Measurements from ENCODE around the gene PGAP3. TPM values are rescaled to one million over a fixed set of nuclear protein-coding genes. Genes with fewer than 3 reads are reported as not detected.

The PGAP3 gene
- total and polyA plus RNA-seq, 2 of the 4 experiments (the other 2 are of a cell fraction) = 4.3 to 9.8 TPM

DNA sequence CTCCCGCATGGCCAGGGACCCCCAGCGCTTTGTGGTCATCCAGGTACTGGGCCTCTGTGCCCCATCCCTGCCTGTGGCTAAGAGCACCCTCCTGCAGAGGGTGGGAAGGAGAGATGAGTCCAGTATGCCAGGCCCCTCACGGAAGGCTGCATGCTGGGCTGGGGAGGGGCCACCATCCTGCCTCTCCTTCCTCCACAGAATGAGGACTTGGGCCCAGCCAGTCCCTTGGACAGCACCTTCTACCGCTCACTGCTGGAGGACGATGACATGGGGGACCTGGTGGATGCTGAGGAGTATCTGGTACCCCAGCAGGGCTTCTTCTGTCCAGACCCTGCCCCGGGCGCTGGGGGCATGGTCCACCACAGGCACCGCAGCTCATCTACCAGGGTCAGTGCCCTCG is 38.8 kb upstream of the PGAP3 start:
- intact Hi-C loops (cut with micrococcal nuclease) = no loop called here
- Histone ChIP-seq H3K36me3 (ENCODE audit: control insufficient read depth, insufficient read depth, low read length) (peaks cover 52% of the 10 kb centered on the region), H3K4me2 (ENCODE audit: low read depth, low read length) (no peak overlapping the region), H3K4me3 (ENCODE audit: insufficient read depth, low read depth, low read length) (no peak overlapping the region), H3K9ac (ENCODE audit: low read depth, low read length) (no peak overlapping the region), H3K4ac (ENCODE audit: low read depth, low read length) (no peak overlapping the region), H2AK5ac (ENCODE audit: low read depth, low read length) (no peak overlapping the region), H3K27me3 (ENCODE audit: control insufficient read depth, insufficient read depth, low read length) (no peaks in the 10 kb centered on the region), H4K20me1 (ENCODE audit: insufficient read depth, low read length) (no peaks in the 10 kb centered on the region; the same call in 1 of the 2 replicates), H4K5ac (ENCODE audit: low read depth, low read length) (no peak overlapping the region), H2BK20ac (ENCODE audit: low read depth, low read length) (no peak overlapping the region), H4K91ac (ENCODE audit: insufficient read depth, low read depth, low read length) (no peak overlapping the region), H3K79me1 (ENCODE audit: low read depth in 1 of 2, low read length in 2 of 2) (peaks cover 9 to 17% of the 10 kb centered on the region in 2 experiments), H3K9me3 (ENCODE audit: control insufficient read depth, insufficient read depth, low read length) (no peaks in the 10 kb centered on the region), H3K18ac (ENCODE audit: low read depth, low read length) (no peak overlapping the region), H2AK9ac (replicated peaks; ENCODE audit: low read depth, low read length, poor library complexity) (no peak overlapping the region), H3K27ac (ENCODE audit: insufficient read depth, low read length) (no peak overlapping the region), H3K4me1 (ENCODE audit: control insufficient read depth, insufficient read depth, low read length) (peaks cover 5% of the 10 kb centered on the region; the same call in 1 of the 2 replicates), H3K56ac (ENCODE audit: extremely low read depth, insufficient read depth, low read length) (no peak overlapping the region), H3K9me1 (ENCODE audit: insufficient read depth, low read length) (peaks cover 13% of the 10 kb centered on the region), H2BK5ac (ENCODE audit: low read depth, low read length, poor library complexity, severe bottlenecking) (no peak overlapping the region), H2BK15ac (ENCODE audit: low read depth, low read length) (no peak overlapping the region), H3K14ac (replicated peaks; ENCODE audit: low read depth, low read length) (no peak overlapping the region), H3K23ac (ENCODE audit: low read depth, low read length) (no peak overlapping the region), H4K8ac (ENCODE audit: low read depth in 2 of 2, low read length in 2 of 2) (no peak overlapping the region), H2BK120ac (ENCODE audit: low read depth, low read length) (no peak overlapping the region), H2AFZ (replicated peaks; ENCODE audit: low read length, poor library complexity) (no peak overlapping the region)
- no peak for DNase-seq
- in situ Hi-C loops (cut with MboI; ENCODE audit: low sequenced_read_pairs) = no loop called here
- ChIA-PET POLR2A (ENCODE audit: unreplicated experiment) (no interaction called here), CTCF (no interaction called here)
- TF ChIP-seq MXI1 (IDR thresholded peaks at IDR 0.05; ENCODE audit: borderline replicate concordance, low read depth, low read length) (no peak), BHLHE40 (IDR thresholded peaks at IDR 0.05; ENCODE audit: low read depth, low read length) (no peak), RAD21 (IDR thresholded peaks at IDR 0.05; ENCODE audit: low read length) (no peak), POLR2A (IDR thresholded peaks at IDR 0.05; ENCODE audit: low read depth, low read length) (no peak), RCOR1 (IDR thresholded peaks at IDR 0.05; ENCODE audit: insufficient replicate concordance, low read length) (no peak), SMC3 (IDR thresholded peaks at IDR 0.05; ENCODE audit: low read depth, low read length) (no peak), MAZ (IDR thresholded peaks at IDR 0.05; ENCODE audit: borderline replicate concordance, low read depth, low read length) (no peak), CHD1 (IDR thresholded peaks at IDR 0.05; ENCODE audit: low read depth, low read length) (no peak), FOS (IDR thresholded peaks at IDR 0.05; ENCODE audit: low read depth, low read length) (no peak), NFE2L2 (IDR thresholded peaks at IDR 0.05; ENCODE audit: low read depth, low read length) (no peak), MAFK (IDR thresholded peaks at IDR 0.05; ENCODE audit: low read depth, low read length) (no peak), CEBPB (IDR thresholded peaks at IDR 0.05; ENCODE audit: low read depth, low read length) (no peak)
- TF ChIP-seq, protein P1, sequence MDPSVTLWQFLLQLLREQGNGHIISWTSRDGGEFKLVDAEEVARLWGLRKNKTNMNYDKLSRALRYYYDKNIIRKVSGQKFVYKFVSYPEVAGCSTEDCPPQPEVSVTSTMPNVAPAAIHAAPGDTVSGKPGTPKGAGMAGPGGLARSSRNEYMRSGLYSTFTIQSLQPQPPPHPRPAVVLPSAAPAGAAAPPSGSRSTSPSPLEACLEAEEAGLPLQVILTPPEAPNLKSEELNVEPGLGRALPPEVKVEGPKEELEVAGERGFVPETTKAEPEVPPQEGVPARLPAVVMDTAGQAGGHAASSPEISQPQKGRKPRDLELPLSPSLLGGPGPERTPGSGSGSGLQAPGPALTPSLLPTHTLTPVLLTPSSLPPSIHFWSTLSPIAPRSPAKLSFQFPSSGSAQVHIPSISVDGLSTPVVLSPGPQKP (IDR thresholded peaks at IDR 0.05; ENCODE audit: borderline replicate concordance, low read depth, low read length) = no peak
- TF ChIP-seq, protein P2, sequence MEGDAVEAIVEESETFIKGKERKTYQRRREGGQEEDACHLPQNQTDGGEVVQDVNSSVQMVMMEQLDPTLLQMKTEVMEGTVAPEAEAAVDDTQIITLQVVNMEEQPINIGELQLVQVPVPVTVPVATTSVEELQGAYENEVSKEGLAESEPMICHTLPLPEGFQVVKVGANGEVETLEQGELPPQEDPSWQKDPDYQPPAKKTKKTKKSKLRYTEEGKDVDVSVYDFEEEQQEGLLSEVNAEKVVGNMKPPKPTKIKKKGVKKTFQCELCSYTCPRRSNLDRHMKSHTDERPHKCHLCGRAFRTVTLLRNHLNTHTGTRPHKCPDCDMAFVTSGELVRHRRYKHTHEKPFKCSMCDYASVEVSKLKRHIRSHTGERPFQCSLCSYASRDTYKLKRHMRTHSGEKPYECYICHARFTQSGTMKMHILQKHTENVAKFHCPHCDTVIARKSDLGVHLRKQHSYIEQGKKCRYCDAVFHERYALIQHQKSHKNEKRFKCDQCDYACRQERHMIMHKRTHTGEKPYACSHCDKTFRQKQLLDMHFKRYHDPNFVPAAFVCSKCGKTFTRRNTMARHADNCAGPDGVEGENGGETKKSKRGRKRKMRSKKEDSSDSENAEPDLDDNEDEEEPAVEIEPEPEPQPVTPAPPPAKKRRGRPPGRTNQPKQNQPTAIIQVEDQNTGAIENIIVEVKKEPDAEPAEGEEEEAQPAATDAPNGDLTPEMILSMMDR (conservative IDR thresholded peaks at IDR 0.05; ENCODE audit: low read depth, low read length) = no peak
- TF ChIP-seq, protein P3, sequence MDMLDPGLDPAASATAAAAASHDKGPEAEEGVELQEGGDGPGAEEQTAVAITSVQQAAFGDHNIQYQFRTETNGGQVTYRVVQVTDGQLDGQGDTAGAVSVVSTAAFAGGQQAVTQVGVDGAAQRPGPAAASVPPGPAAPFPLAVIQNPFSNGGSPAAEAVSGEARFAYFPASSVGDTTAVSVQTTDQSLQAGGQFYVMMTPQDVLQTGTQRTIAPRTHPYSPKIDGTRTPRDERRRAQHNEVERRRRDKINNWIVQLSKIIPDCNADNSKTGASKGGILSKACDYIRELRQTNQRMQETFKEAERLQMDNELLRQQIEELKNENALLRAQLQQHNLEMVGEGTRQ (IDR thresholded peaks at IDR 0.05; ENCODE audit: low read depth, low read length) = no peak
- no TSS peak for BruUV-seq (replicated peaks)
- 100% methylated on average over 2 of the region's 9 CpGs; no CpG with 5 or more reads in 1 of the 2 experiments for WGBS, 2 experiments (ENCODE audit: extremely low coverage in 2 of 2, insufficient read length in 1 of 2)
- ATAC-seq (ENCODE audit: low read depth) = no peak
- dilution Hi-C loops (cut with HindIII; ENCODE audit: low sequenced_read_pairs, unreplicated experiment) = no loop called here

Data from IMR-90 (cell line).